Liver (tissue), 9 donors: Measurements from ENCODE around the gene SOX11. TPM values are rescaled to one million over a fixed set of nuclear protein-coding genes. Genes with fewer than 3 reads are reported as not detected.

ENCODE experiments used
- DNase-seq: peaks from one replicate; pipeline ENCODE4 v3.0.0-alpha.2; 2017; ENCODE audit warnings: low spot score
- H3K27ac ChIP-seq, 2 donors: one replicate each; pipeline ENCODE4 v1.7.0; 2013; ENCODE audit warnings: inconsistent platforms in 2 of 2, low read length in 2 of 2, control low read depth in 1 of 2, low read depth in 1 of 2, mild to moderate bottlenecking in 1 of 2
- H3K27me3 ChIP-seq, 4 donors: one replicate each; pipeline versions ENCODE4 v1.6.1 to v1.7.0; 2013; ENCODE audit warnings: low read length in 3 of 4, inconsistent platforms in 1 of 4, mild to moderate bottlenecking in 1 of 4, moderate library complexity in 1 of 4; ENCODE audit not compliant: control insufficient read depth in 4 of 4, insufficient read depth in 4 of 4
- H3K36me3 ChIP-seq, 4 donors: one replicate each; pipeline versions ENCODE4 v1.6.1 to v1.7.0; 2013; ENCODE audit warnings: low read length in 3 of 4, mild to moderate bottlenecking in 3 of 4, low read depth in 1 of 4, moderate library complexity in 1 of 4; ENCODE audit not compliant: control insufficient read depth in 4 of 4, insufficient read depth in 3 of 4
- H3K4me1 ChIP-seq, 4 donors: one replicate each; pipeline versions ENCODE4 v1.6.1 to v1.7.0; 2013; ENCODE audit warnings: low read length in 3 of 4, mild to moderate bottlenecking in 3 of 4, moderate library complexity in 1 of 4; ENCODE audit not compliant: control insufficient read depth in 4 of 4, insufficient read depth in 4 of 4
- H3K4me3 ChIP-seq, 3 donors: one replicate each; pipeline versions ENCODE4 v1.6.1 to v1.7.0; 2013; ENCODE audit warnings: low read length in 3 of 3, control low read depth in 1 of 3, low read depth in 1 of 3, mild to moderate bottlenecking in 1 of 3
- H3K9ac ChIP-seq, 2 donors: one replicate each; pipeline ENCODE4 v1.7.0; 2013; ENCODE audit warnings: low read length in 2 of 2, mild to moderate bottlenecking in 2 of 2, moderate library complexity in 2 of 2, control low read depth in 1 of 2, low read depth in 1 of 2
- H3K9me3 ChIP-seq, 4 donors: one replicate each; pipeline versions ENCODE4 v1.6.1 to v1.7.0; 2013; ENCODE audit warnings: low read length in 3 of 4; ENCODE audit not compliant: control insufficient read depth in 4 of 4
- EGR1 ChIP-seq, 2 donors: IDR thresholded peaks; 2 replicates each; pipeline ENCODE4 v1.6.1; 2016 to 2018; ENCODE audit warnings: antibody characterized with exemption in 2 of 2, low read depth in 2 of 2
- FOXA1 ChIP-seq: IDR thresholded peaks from 2 replicates; pipeline ENCODE4 v1.6.1; 2016; ENCODE audit warnings: antibody characterized with exemption
- FOXA2 ChIP-seq: IDR thresholded peaks from 2 replicates; pipeline ENCODE4 v1.6.1; 2016; ENCODE audit warnings: antibody characterized with exemption
- GABPA ChIP-seq, 2 donors: IDR thresholded peaks in 1 of 2; conservative IDR thresholded peaks in 1 of 2; 2 replicates each; pipeline ENCODE4 v1.6.1; 2016; ENCODE audit warnings: antibody characterized with exemption in 2 of 2, mild to moderate bottlenecking in 1 of 2, moderate library complexity in 1 of 2
- HNF4A ChIP-seq, 2 donors: conservative IDR thresholded peaks; 2 replicates each; pipeline ENCODE4 v1.6.1; 2016; ENCODE audit warnings: antibody characterized with exemption in 2 of 2, mild to moderate bottlenecking in 2 of 2
- HNF4G ChIP-seq: IDR thresholded peaks from 2 replicates; pipeline ENCODE4 v1.6.1; 2016; ENCODE audit warnings: antibody characterized with exemption
- JUND ChIP-seq, 2 donors: IDR thresholded peaks; 2 replicates each; pipeline ENCODE4 v1.6.1; 2016; ENCODE audit warnings: antibody characterized with exemption in 2 of 2
- NR2F2 ChIP-seq: IDR thresholded peaks from 2 replicates; pipeline ENCODE4 v1.6.1; 2016; ENCODE audit warnings: antibody characterized with exemption
- RAD21 ChIP-seq, 2 donors: IDR thresholded peaks; 2 replicates each; pipeline ENCODE4 v1.6.1; 2016; ENCODE audit warnings: antibody characterized with exemption in 2 of 2, mild to moderate bottlenecking in 2 of 2
- RXRA ChIP-seq, 2 donors: IDR thresholded peaks; 2 replicates each; pipeline ENCODE4 v1.6.1; 2017 to 2018; ENCODE audit warnings: antibody characterized with exemption in 2 of 2, mild to moderate bottlenecking in 1 of 2
- SP1 ChIP-seq: IDR thresholded peaks from 2 replicates; pipeline ENCODE4 v1.6.1; 2018; ENCODE audit warnings: antibody characterized with exemption, mild to moderate bottlenecking
- TAF1 ChIP-seq: conservative IDR thresholded peaks from 2 replicates; pipeline ENCODE4 v1.6.1; 2016; ENCODE audit warnings: antibody characterized with exemption, mild to moderate bottlenecking
- YY1 ChIP-seq: IDR thresholded peaks from 2 replicates; pipeline ENCODE4 v1.6.1; 2016; ENCODE audit warnings: antibody characterized with exemption, mild to moderate bottlenecking
- WGBS: extraction: QIAGEN DNeasy Blood & Tissue Kit; methylation state at CpG from one replicate; pipeline ENCODE4 v1.1.7; 2013; 5-methylcytosine and 5-hydroxymethylcytosine counted together
- polyA plus RNA-seq, 2 donors: library from polyadenylated mRNA; stranded (reverse) in 1 of 2; unstranded in 1 of 2; fragments of 200-250 nt in 1 of 2; fragments of >200 nt in 1 of 2; fragmentation: Nextera tagmentation in 1 of 2; extraction: Ambion mirVana in 1 of 2; gene quantifications; one replicate each; pipeline versions ENCODE4 v1.2.1 to v1.2.3, GENCODE V29; 2013 to 2015
- total RNA-seq, 2 donors: library from RNA; depleted of rRNA; stranded (reverse); fragments of >200 nt; gene quantifications; one replicate each; pipeline ENCODE4 v1.2.3, GENCODE V29; 2014
- TF ChIP-seq, protein P1 (sequence below): fragments of 150-350 bp; IDR thresholded peaks from 2 replicates; pipeline ENCODE4 v1.5.1; 2017; ENCODE audit warnings: improper control_type of control experiment, low read depth, low read length; ENCODE audit not compliant: missing input control
- TF ChIP-seq, protein P2 (sequence below): IDR thresholded peaks from 2 replicates; pipeline ENCODE4 v1.6.1; 2016; ENCODE audit warnings: antibody characterized with exemption
- TF ChIP-seq, protein P3 (sequence below): IDR thresholded peaks from 2 replicates; pipeline ENCODE4 v1.6.1; 2016; ENCODE audit warnings: antibody characterized with exemption, mild to moderate bottlenecking
- TF ChIP-seq, protein P4 (sequence below): IDR thresholded peaks from 2 replicates; pipeline ENCODE4 v1.6.1; 2016; ENCODE audit warnings: antibody characterized with exemption
- TF ChIP-seq, protein P5 (sequence below): IDR thresholded peaks from 2 replicates; pipeline ENCODE4 v1.6.1; 2016; ENCODE audit warnings: antibody characterized with exemption
- donor health status: healthy.
- donor health status: healthy.
- donor health status: healthy.
- donor health status: healthy.
- donor health status: healthy.

Gene SOX11
- total and polyA plus RNA-seq, 4 donors = 0.09 TPM; not detected in 3

DNA sequence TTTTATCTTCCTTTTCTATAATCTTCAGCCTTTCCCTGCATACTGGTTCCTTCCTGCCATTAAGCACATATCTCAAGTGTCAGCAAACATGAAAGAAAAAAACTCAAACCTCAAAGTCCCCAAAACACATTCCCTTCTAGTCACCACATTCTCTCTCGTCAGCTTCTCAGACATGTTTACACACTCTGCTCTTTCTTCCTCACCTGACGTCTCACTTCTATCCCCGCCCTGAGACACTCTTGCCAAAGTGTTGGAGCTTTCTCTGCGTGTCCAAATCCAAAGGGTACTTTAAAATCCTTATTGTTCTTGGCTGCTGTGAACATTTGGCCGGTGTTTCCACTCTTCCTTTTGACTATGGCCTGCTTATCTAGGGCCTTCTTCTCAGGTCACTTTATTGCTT, 47.9 kb downstream of the SOX11 start (continued):
- TF ChIP-seq, protein P1, sequence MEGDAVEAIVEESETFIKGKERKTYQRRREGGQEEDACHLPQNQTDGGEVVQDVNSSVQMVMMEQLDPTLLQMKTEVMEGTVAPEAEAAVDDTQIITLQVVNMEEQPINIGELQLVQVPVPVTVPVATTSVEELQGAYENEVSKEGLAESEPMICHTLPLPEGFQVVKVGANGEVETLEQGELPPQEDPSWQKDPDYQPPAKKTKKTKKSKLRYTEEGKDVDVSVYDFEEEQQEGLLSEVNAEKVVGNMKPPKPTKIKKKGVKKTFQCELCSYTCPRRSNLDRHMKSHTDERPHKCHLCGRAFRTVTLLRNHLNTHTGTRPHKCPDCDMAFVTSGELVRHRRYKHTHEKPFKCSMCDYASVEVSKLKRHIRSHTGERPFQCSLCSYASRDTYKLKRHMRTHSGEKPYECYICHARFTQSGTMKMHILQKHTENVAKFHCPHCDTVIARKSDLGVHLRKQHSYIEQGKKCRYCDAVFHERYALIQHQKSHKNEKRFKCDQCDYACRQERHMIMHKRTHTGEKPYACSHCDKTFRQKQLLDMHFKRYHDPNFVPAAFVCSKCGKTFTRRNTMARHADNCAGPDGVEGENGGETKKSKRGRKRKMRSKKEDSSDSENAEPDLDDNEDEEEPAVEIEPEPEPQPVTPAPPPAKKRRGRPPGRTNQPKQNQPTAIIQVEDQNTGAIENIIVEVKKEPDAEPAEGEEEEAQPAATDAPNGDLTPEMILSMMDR = no peak

DNA sequence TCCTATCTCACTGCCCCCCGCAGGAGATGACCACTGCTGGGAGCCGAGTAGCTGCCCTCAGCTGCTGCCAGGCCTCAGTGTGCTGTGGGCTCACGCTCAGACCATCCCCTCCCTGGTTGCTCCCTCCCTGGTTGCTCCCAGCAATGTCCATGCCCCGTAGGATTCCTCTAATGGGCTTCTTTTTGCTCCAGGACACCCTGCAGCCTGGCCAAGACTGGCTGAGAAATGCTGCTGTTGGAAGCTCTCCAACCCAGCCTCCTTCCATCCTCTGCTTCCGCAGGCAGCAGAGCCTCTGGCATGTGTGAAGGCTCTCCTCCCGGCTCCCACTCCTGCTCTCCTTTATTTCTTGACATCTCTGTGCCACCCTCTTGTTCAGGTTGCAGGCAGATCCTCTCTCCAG, 48.6 kb downstream of the SOX11 start:
- no peak for TF ChIP-seq HNF4A (conservative IDR thresholded peaks at IDR 0.05)
- TF ChIP-seq, protein P2, sequence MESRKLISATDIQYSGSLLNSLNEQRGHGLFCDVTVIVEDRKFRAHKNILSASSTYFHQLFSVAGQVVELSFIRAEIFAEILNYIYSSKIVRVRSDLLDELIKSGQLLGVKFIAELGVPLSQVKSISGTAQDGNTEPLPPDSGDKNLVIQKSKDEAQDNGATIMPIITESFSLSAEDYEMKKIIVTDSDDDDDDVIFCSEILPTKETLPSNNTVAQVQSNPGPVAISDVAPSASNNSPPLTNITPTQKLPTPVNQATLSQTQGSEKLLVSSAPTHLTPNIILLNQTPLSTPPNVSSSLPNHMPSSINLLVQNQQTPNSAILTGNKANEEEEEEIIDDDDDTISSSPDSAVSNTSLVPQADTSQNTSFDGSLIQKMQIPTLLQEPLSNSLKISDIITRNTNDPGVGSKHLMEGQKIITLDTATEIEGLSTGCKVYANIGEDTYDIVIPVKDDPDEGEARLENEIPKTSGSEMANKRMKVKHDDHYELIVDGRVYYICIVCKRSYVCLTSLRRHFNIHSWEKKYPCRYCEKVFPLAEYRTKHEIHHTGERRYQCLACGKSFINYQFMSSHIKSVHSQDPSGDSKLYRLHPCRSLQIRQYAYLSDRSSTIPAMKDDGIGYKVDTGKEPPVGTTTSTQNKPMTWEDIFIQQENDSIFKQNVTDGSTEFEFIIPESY = no peak
- TF ChIP-seq, protein P3, sequence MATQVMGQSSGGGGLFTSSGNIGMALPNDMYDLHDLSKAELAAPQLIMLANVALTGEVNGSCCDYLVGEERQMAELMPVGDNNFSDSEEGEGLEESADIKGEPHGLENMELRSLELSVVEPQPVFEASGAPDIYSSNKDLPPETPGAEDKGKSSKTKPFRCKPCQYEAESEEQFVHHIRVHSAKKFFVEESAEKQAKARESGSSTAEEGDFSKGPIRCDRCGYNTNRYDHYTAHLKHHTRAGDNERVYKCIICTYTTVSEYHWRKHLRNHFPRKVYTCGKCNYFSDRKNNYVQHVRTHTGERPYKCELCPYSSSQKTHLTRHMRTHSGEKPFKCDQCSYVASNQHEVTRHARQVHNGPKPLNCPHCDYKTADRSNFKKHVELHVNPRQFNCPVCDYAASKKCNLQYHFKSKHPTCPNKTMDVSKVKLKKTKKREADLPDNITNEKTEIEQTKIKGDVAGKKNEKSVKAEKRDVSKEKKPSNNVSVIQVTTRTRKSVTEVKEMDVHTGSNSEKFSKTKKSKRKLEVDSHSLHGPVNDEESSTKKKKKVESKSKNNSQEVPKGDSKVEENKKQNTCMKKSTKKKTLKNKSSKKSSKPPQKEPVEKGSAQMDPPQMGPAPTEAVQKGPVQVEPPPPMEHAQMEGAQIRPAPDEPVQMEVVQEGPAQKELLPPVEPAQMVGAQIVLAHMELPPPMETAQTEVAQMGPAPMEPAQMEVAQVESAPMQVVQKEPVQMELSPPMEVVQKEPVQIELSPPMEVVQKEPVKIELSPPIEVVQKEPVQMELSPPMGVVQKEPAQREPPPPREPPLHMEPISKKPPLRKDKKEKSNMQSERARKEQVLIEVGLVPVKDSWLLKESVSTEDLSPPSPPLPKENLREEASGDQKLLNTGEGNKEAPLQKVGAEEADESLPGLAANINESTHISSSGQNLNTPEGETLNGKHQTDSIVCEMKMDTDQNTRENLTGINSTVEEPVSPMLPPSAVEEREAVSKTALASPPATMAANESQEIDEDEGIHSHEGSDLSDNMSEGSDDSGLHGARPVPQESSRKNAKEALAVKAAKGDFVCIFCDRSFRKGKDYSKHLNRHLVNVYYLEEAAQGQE = no peak
- no peak for TF ChIP-seq HNF4G
- no peak for TF ChIP-seq FOXA2
- TF ChIP-seq EGR1 (IDR thresholded peaks at IDR 0.05; ENCODE audit: low read depth in 2 of 2) = no peak
- TF ChIP-seq RAD21 (IDR thresholded peaks at IDR 0.05) = no peak
- no peak for TF ChIP-seq SP1
- no peak for TF ChIP-seq NR2F2
- TF ChIP-seq YY1 = no peak
- no peak for TF ChIP-seq GABPA (IDR thresholded peaks at IDR 0.05 in 1 of 2, conservative IDR thresholded peaks at IDR 0.05 in 1 of 2)
- no peak for TF ChIP-seq TAF1
- TF ChIP-seq, protein P4, sequence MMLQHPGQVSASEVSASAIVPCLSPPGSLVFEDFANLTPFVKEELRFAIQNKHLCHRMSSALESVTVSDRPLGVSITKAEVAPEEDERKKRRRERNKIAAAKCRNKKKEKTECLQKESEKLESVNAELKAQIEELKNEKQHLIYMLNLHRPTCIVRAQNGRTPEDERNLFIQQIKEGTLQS = no peak
- TF ChIP-seq, protein P5, sequence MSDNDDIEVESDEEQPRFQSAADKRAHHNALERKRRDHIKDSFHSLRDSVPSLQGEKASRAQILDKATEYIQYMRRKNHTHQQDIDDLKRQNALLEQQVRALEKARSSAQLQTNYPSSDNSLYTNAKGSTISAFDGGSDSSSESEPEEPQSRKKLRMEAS = no peak
- no peak for TF ChIP-seq FOXA1
- no peak for TF ChIP-seq RXRA (IDR thresholded peaks at IDR 0.05)
- TF ChIP-seq, protein P1 = no peak
- no peak for TF ChIP-seq JUND (IDR thresholded peaks at IDR 0.05)
- Histone ChIP-seq H3K36me3 (no peaks in the 10 kb centered on the region), H3K27me3 (peaks cover 0 to 5% (median 4%) of the 10 kb centered on the region in 4 donors), H3K4me3 (no peak overlapping the region), H3K4me1 (no peaks in the 10 kb centered on the region), H3K9ac (no peak overlapping the region), H3K9me3 (no peaks in the 10 kb centered on the region), H3K27ac (no peak overlapping the region)
- 56% methylated on average over 6 of the region's 6 CpGs for WGBS
- DNase-seq = no peak
